GM18499 (cell line): ENCODE results near the gene FCER1A.
"Not testable (repeated sequence)": the region's sequence is repeated elsewhere in the genome, so short reads cannot be mapped to it uniquely, and the experiment has no call there.

ENCODE experiments used
- ATAC-seq: cut with Tn5 transposase; IDR thresholded peaks from one replicate; pipeline ENCODE4 v1.9.1; 2021; ENCODE audit warnings: moderate number of reproducible peaks; ENCODE audit not compliant: insufficient read depth, unreplicated experiment

The FCER1A gene

DNA sequence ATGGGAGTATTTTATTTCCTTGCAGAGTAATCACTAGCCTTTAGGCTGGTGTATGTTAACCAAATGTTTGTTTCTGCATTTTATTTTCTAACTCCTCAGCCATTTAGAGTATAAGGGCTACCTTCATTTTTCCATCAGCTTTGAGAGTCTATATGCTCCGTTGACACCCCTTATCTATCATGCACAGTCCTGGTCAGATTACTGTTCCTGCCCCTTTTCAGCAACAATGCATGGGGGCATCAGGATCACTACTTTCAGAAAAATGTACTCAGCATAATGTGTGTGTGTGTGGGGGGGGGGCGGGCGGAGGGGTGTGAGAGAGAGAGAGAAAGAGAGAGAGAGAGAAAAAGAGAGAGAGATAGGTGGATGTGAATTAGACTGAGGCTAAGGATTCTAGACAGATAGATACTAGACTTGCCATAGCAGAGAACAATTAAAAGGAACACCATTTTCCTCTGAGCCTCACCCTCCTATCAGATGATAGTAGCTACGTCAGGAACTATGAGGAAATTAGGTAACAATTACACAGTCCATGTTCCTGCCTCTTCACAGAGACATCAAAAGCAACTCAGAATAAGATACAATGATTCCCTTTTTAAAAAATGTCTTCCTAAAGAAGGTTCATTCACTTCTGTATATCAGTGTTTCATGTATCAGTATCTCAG is 40.8 kb downstream of the FCER1A start:
- no peak for ATAC-seq

- ATAC-seq: not testable (repeated sequence)
Observed at GRCh38 chr1:159349374-159349773, 47.2 kb downstream of the FCER1A start.

DNA sequence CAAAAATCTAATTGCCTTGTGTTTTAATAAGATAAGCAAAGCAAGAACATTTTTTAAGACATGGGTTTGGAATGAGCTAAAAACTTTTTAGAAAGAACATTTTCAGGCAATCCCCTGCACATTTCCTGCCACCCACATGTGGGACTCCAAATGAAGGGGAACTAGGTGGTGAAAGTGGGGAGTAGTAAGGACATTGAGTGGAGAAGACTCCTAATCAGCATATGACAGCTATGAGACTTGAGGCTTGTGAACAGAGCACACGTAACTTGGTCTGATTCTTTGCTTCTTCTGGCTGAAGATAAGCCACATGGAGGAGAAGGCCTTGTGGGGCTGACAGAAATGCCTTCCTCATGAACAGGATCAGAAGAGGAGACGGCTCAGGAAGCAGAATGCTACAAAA is 50.3 kb downstream of the FCER1A start:
- ATAC-seq: no peak
